Globus pallidus (tissue), 1 donor: ENCODE data around the gene CNFN.

Experiments
- DNase-seq: peaks from one replicate; pipeline ENCODE4 v3.0.0-alpha.2; 2015; ENCODE audit warnings: low spot score

Gene CNFN

GRCh38 chr19:42389899-42390298 lies at the start of gene CNFN:
Gene CNFN (minus strand): TSS chr19:42390297. CDS start chr19:42389037, 1,260 bp downstream.
- DNase-seq, result no peak

- DNase-seq, result no peak
Measured at GRCh38 chr19:42436006-42436405, 45.9 kb upstream of the CNFN start.

GRCh38 chr19:42435316-42435715 lies 45.2 kb upstream of the CNFN start:
- no peak for DNase-seq

GRCh38 chr19:42433503-42434260 lies 43.6 kb upstream of the CNFN start:
- DNase-seq, result peak; percentile 86

- no peak for DNase-seq
Measured at GRCh38 chr19:42431486-42431885, 41.4 kb upstream of the CNFN start.

GRCh38 chr19:42428676-42429075 lies 38.6 kb upstream of the CNFN start:
- DNase-seq, result no peak

GRCh38 chr19:42427313-42427712 lies 37.2 kb upstream of the CNFN start, which contains the start of gene LIPE:
Gene LIPE (minus strand): TSS chr19:42427388. CDS start chr19:42427149, 239 bp downstream.
- DNase-seq, result no peak

- DNase-seq, result no peak
Measured at GRCh38 chr19:42426643-42427042, 36.5 kb upstream of the CNFN start.

GRCh38 chr19:42424712-42425131 lies 34.6 kb upstream of the CNFN start:
- no peak for DNase-seq

GRCh38 chr19:42424345-42424707 lies 34.2 kb upstream of the CNFN start:
- no peak for DNase-seq

GRCh38 chr19:42423462-42424344 lies 33.6 kb upstream of the CNFN start:
- peak; percentile 96 for DNase-seq

- DNase-seq, result peak; percentile 56
Measured at GRCh38 chr19:42422901-42423461, 32.9 kb upstream of the CNFN start.

- no peak for DNase-seq
Measured at GRCh38 chr19:42422092-42422900, 32.2 kb upstream of the CNFN start.

GRCh38 chr19:42421591-42422031 lies 31.5 kb upstream of the CNFN start:
- no peak for DNase-seq

GRCh38 chr19:42421101-42421500 lies 31.0 kb upstream of the CNFN start:
- DNase-seq, result no peak

- peak; percentile 63 for DNase-seq
Measured at GRCh38 chr19:42420055-42420544, 30.0 kb upstream of the CNFN start.

GRCh38 chr19:42419309-42419708 lies 29.2 kb upstream of the CNFN start:
- no peak for DNase-seq

GRCh38 chr19:42412661-42413076 lies 22.6 kb upstream of the CNFN start:
- DNase-seq, result peak; percentile 94

GRCh38 chr19:42412227-42412626 lies 22.1 kb upstream of the CNFN start:
- DNase-seq, result peak; percentile 93

GRCh38 chr19:42411581-42412178 lies 21.6 kb upstream of the CNFN start:
- peak; percentile 23 for DNase-seq

GRCh38 chr19:42410371-42410770 lies 20.3 kb upstream of the CNFN start:
- DNase-seq, result no peak
